PC-3 (cell line): ENCODE measurements around the gene TECRL. TPM values are rescaled to one million over a fixed set of nuclear protein-coding genes. Genes with fewer than 3 reads are reported as not detected.

Source experiments
- ATAC-seq: fragments of 200-7000 bp; cut with Tn5 transposase; 2 replicates; pipeline ENCODE4 v1.9.1; 2020; ENCODE audit warnings: mild to moderate bottlenecking, moderate library complexity
- BruUV-seq: library from RNA; stranded (reverse); fragments of 400-500 nt; replicated peaks from 2 replicates; lab custom pipeline; 2021; lab: Mats Ljungman, UMichigan
- CTCF ChIA-PET: fragments of 300-600 bp; sonication (Branson Sonifier 250); formaldehyde crosslinking; loops from one replicate; lab custom pipeline; 2022; ENCODE audit warnings: antibody characterized with exemption; lab: Charles Lee
- POLR2A ChIA-PET: fragments of 300-600 bp; sonication (Branson Sonifier 250); formaldehyde crosslinking; loops from one replicate; lab custom pipeline; 2022; ENCODE audit warnings: antibody characterized with exemption; ENCODE audit not compliant: unreplicated experiment; lab: Charles Lee
- DNase-seq: peaks from one replicate; pipeline ENCODE4 v3.0.0-alpha.2; 2015
- H2AFZ ChIP-seq: fragments of 300-600 bp; sonication (generic); 2 replicates; pipeline ENCODE4 v1.6.0; 2016; ENCODE audit warnings: antibody characterized with exemption, low read length
- H3F3A ChIP-seq: fragments of 300-600 bp; sonication (generic); one replicate; pipeline ENCODE4 v1.6.0; 2017; ENCODE audit warnings: antibody characterized with exemption, low read length, control low read depth, mild to moderate bottlenecking; ENCODE audit not compliant: unreplicated experiment
- H3K27ac ChIP-seq: fragments of 300-600 bp; sonication (generic); 2 replicates; pipeline ENCODE4 v1.5.1; 2016; ENCODE audit warnings: mild to moderate bottlenecking, low read length
- H3K27me3 ChIP-seq: fragments of 300-600 bp; sonication (generic); 2 replicates; pipeline ENCODE4 v1.6.1; 2016; ENCODE audit warnings: low read length, mixed read lengths
- H3K36me3 ChIP-seq: fragments of 300-600 bp; sonication (generic); 2 replicates; pipeline ENCODE4 v1.6.1; 2016; ENCODE audit warnings: low read depth, mixed run types, low read length, mixed read lengths
- H3K4me1 ChIP-seq: fragments of 300-600 bp; sonication (generic); 2 replicates; pipeline ENCODE4 v1.5.1; 2016; ENCODE audit warnings: low read length; ENCODE audit not compliant: insufficient read depth
- H3K4me2 ChIP-seq: fragments of 300-600 bp; sonication (generic); 2 replicates; pipeline ENCODE4 v1.6.0; 2016; ENCODE audit warnings: low read length
- H3K4me3 ChIP-seq: fragments of 300-600 bp; sonication (generic); 2 replicates; pipeline ENCODE4 v1.5.1; 2016; ENCODE audit warnings: mild to moderate bottlenecking, low read length, mixed read lengths
- H3K79me2 ChIP-seq: fragments of 300-600 bp; sonication (generic); 2 replicates; pipeline ENCODE4 v1.6.1; 2017; ENCODE audit warnings: low read length, mixed read lengths
- H3K9ac ChIP-seq: fragments of 300-600 bp; sonication (generic); 2 replicates; pipeline ENCODE4 v1.6.0; 2016; ENCODE audit warnings: mild to moderate bottlenecking, low read length
- H3K9me2 ChIP-seq: fragments of 300-600 bp; sonication (generic); replicated peaks from 2 replicates; pipeline ENCODE4 v1.6.1; 2016; ENCODE audit warnings: mixed run types, low read length, mixed read lengths
- H3K9me3 ChIP-seq: fragments of 300-600 bp; sonication (generic); 2 replicates; pipeline ENCODE4 v1.6.1; 2016; ENCODE audit warnings: low read length, mixed read lengths
- H4K20me1 ChIP-seq: fragments of 300-600 bp; sonication (generic); 2 replicates; pipeline ENCODE4 v1.6.1; 2016; ENCODE audit warnings: low read length, mixed read lengths
- CTCF ChIP-seq: fragments of 300-600 bp; sonication (generic); conservative IDR thresholded peaks from 2 replicates; pipeline ENCODE4 v1.5.1; 2017; ENCODE audit warnings: antibody characterized with exemption, low read depth, mild to moderate bottlenecking, low read length
- EZH2 ChIP-seq: fragments of 300-600 bp; sonication (generic); IDR thresholded peaks from one replicate; pipeline ENCODE4 v1.6.1; 2017; ENCODE audit warnings: antibody characterized with exemption, mild to moderate bottlenecking, low read length; ENCODE audit not compliant: unreplicated experiment
- EZH2phosphoT487 ChIP-seq: fragments of 300-600 bp; sonication (generic); IDR thresholded peaks from 2 replicates; pipeline ENCODE4 v1.6.1; 2018; ENCODE audit warnings: mild to moderate bottlenecking, antibody characterized with exemption, low read length, borderline replicate concordance
- intact Hi-C: fragments of 100-400 bp; cut with micrococcal nuclease; formaldehyde crosslinking; loops from 2 replicates; pipeline ENCODE4 v1.9.0; 2023
- total RNA-seq: library from RNA; depleted of rRNA; stranded (reverse); fragments of >200 nt; gene quantifications from 2 replicates; pipeline ENCODE4 v1.2.3, GENCODE V29; 2014

TECRL gene
- total RNA-seq, 1 experiment from 2014 or later = not detected

- intact Hi-C loops = no loop called here
- BruUV-seq = no TSS peak
- no peak overlapping the region for H2AFZ ChIP-seq
- H3K4me2 ChIP-seq = no peak overlapping the region
- DNase-seq (no peak), ATAC-seq (no peak)
- H3K79me2 ChIP-seq = no peaks in the 10 kb centered on the region
- H3K4me3 ChIP-seq = no peak overlapping the region
- TF ChIP-seq EZH2phosphoT487 (no peak), CTCF (no peak), EZH2 (no peak)
- H3K9ac ChIP-seq = no peak overlapping the region
- H3K4me1 ChIP-seq = no peaks in the 10 kb centered on the region
- H3K36me3 ChIP-seq = no peaks in the 10 kb centered on the region
- no peaks in the 10 kb centered on the region for H3K9me3 ChIP-seq
- H3K27me3 ChIP-seq = no peaks in the 10 kb centered on the region
- no peaks in the 10 kb centered on the region for H4K20me1 ChIP-seq
- no peaks in the 10 kb centered on the region for H3K9me2 ChIP-seq
- ChIA-PET CTCF (no interaction called here), POLR2A (no interaction called here)
- H3F3A ChIP-seq = no peaks in the 10 kb centered on the region
- H3K27ac ChIP-seq = no peak overlapping the region
Measured at GRCh38 chr4:64340218-64341110, 68.8 kb downstream of the TECRL start.

GRCh38 chr4:64334964-64335363, 74.3 kb downstream of the TECRL start:
- no TSS peak for BruUV-seq
- intact Hi-C loops = no loop called here

More at GRCh38 chr4:64334964-64335363, 74.3 kb downstream of the TECRL start:
- no peak for ATAC-seq
- no peaks in the 10 kb centered on the region for H3K27me3 ChIP-seq
- ChIA-PET POLR2A (no interaction called here), CTCF (no interaction called here)
- no peaks in the 10 kb centered on the region for H3K36me3 ChIP-seq
- H3K9me3 ChIP-seq = no peaks in the 10 kb centered on the region
- no peak overlapping the region for H3K9ac ChIP-seq
- no peak for DNase-seq
- no peaks in the 10 kb centered on the region for H4K20me1 ChIP-seq
- no peak overlapping the region for H3K27ac ChIP-seq
- TF ChIP-seq CTCF (no peak), EZH2phosphoT487 (no peak), EZH2 (no peak)
- H3K4me2 ChIP-seq = no peak overlapping the region
- no peaks in the 10 kb centered on the region for H3K9me2 ChIP-seq
- no peaks in the 10 kb centered on the region for H3K79me2 ChIP-seq
- H2AFZ ChIP-seq = no peak overlapping the region
- no peaks in the 10 kb centered on the region for H3F3A ChIP-seq
- H3K4me1 ChIP-seq = no peaks in the 10 kb centered on the region
- H3K4me3 ChIP-seq = no peak overlapping the region
